ENCODE measurements around the gene FBXW5.

FBXW5 gene

GRCh38 chr9:136936645-136937170 lies 7.8 kb downstream of the FBXW5 start:
- no peak for DNase-seq (ENCODE audit: low read depth)
- H3K4me3 ChIP-seq (ENCODE audit: control insufficient read depth, low read depth, low read length), result no peak overlapping the region
- no peak for TF ChIP-seq CTCF (IDR thresholded peaks at IDR 0.05; ENCODE audit: control insufficient read depth, insufficient read depth, low read depth, low read length, missing control alignments)

- no peak overlapping the region for H3K4me3 ChIP-seq (ENCODE audit: control insufficient read depth, low read depth, low read length)
- TF ChIP-seq CTCF (IDR thresholded peaks at IDR 0.05; ENCODE audit: control insufficient read depth, insufficient read depth, low read depth, low read length, missing control alignments), result no peak
- DNase-seq (ENCODE audit: low read depth), result no peak
These were observed 8.9 kb downstream of the FBXW5 start for GRCh38 chr9:136935651-136936050.

DNA sequence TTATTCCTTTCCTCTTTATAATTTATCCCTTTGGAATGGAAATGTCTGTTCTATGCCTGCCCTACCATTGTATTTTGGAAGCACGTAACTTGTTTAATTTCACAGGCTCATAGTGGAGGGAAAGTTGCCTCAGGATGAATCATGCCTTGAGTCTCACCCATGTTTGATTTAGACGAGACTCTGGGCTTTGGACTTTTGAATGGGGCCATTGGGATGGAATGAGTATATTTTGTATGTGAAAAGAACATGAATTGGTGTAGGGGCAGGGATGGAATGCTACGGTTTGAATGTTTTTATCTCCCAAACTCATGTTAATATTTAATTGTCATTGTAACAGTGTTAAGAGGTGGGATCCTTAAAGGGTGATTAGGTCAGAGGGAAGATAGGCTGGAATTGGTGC lies 10.3 kb downstream of the FBXW5 start:
- no peak overlapping the region for H3K4me3 ChIP-seq (ENCODE audit: control insufficient read depth, low read depth, low read length)
- no peak for TF ChIP-seq CTCF (IDR thresholded peaks at IDR 0.05; ENCODE audit: control insufficient read depth, insufficient read depth, low read depth, low read length, missing control alignments)
- no peak for DNase-seq (ENCODE audit: low read depth)

DNA sequence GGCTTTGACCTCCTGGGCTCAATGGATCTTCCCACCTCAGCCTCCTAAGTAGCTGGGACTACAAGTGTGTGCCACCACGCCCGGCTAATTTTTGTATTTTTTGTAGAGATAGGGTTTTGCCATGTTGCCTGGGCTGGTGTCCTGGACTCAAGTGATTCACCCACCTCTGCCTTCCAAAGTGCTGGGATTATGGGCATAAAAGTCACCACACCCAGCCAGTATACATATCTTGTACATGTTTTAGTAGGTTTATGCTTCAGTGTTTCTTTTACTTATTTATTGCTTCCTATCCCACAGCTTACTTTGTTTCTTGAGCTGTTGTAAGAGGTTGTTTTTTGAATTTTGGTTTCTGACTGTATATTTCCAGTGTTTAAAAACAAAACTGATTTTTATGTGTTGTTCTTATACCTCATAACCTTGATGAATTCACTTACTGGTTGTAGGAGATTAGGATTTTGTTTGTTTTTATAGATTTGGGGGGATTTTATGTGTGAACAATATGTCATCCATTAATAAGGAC lies 12.9 kb downstream of the FBXW5 start:
- no peak for DNase-seq (ENCODE audit: low read depth)
- no peak overlapping the region for H3K4me3 ChIP-seq (ENCODE audit: control insufficient read depth, low read depth, low read length)
- TF ChIP-seq CTCF (IDR thresholded peaks at IDR 0.05; ENCODE audit: control insufficient read depth, insufficient read depth, low read depth, low read length, missing control alignments), result no peak

DNA sequence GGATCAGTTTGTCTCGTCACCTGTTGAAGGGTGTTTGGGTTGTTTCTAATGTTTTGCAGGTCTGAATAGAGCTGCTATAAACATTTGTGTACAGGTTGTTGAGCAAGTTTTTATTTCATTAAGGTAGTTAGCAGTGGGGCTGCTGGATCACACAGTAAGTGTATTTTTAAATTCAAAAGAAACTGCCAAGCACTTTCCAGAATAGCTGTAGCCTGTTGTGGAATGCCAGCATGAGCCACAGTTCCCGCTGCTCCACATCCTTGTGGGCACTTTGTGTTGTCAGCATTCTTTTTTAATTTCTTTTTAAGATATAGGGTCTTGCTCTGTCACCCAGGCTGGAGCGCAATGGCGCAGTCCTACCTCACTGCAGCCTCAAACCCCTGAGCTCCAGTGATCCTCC lies 14.5 kb downstream of the FBXW5 start:
- TF ChIP-seq CTCF (IDR thresholded peaks at IDR 0.05; ENCODE audit: control insufficient read depth, insufficient read depth, low read depth, low read length, missing control alignments), result no peak
- H3K4me3 ChIP-seq (ENCODE audit: control insufficient read depth, low read depth, low read length), result no peak overlapping the region
- DNase-seq (ENCODE audit: low read depth), result no peak

DNA sequence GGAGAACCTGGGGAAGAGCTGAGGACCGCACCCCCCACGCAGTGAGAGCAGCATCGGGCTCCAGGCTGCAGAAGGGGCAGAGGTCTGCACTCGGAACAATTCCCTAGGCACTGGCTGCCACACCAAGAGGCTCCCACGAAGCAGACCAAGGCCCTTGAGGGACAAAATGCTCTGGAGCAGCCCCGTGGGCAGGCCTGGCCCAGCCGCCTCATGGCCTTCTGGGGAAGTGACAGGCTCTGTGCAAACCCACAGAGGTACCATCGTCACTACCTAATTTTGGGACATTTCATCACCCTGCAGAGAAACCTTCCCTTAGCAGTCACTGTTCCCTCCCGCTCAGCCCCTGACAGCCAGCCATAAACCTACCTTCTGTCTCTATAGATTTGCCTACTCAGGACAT lies 15.9 kb downstream of the FBXW5 start:
- DNase-seq (ENCODE audit: low read depth), result no peak
- TF ChIP-seq CTCF (IDR thresholded peaks at IDR 0.05; ENCODE audit: control insufficient read depth, insufficient read depth, low read depth, low read length, missing control alignments), result no peak
- H3K4me3 ChIP-seq (ENCODE audit: control insufficient read depth, low read depth, low read length), result no peak overlapping the region
